HG03064 (cell line): ENCODE data around the gene ANKRD55.
"Not testable (repeated sequence)": the region's sequence is repeated elsewhere in the genome, so short reads cannot be mapped to it uniquely, and the experiment has no call there.

Source experiments
- ATAC-seq: cut with Tn5 transposase; IDR thresholded peaks from one replicate; pipeline ENCODE4 v1.9.1; 2021; ENCODE audit warnings: low read depth; ENCODE audit not compliant: unreplicated experiment

ANKRD55 gene

DNA sequence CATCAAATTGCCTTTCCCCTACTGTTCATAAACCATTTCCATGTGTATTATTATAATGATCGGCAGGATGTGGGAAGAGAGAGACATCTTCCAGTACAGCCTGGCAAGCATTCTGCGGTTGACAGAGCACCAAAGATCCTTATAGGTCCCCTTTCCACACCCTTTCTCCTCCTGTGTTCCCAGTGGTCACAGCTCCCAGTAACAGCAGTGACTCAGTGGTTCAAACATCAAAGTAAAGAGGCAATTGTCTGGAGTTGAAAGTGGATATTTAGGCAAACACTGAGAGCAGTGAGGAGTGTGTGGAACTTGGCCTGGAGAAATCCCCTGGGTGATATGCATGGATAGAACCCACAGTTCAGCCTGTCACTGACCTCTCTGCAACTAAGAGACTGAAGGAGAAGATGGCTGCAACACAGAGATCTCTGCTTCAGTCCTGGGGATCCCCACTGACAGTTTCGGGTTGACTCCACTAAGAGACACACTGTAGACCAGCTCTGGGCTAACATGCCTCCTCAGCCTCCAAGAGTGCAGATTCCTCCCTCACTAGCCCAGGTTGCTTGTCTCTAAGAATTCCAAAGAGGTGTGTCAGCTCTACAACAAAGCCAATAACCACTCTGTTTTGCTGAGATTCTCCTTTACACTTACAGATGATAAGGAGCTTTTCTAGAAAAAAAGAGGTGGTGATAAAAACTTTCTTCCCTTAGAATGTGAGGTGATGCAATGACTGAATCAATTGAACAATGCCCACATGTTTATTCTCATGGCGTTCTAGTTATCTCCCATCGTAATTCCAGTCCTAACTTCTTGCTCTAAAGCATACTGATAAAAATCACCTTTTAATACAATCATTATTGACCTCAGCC lies 143.9 kb downstream of the ANKRD55 start:
- peak; percentile 93 for ATAC-seq

DNA sequence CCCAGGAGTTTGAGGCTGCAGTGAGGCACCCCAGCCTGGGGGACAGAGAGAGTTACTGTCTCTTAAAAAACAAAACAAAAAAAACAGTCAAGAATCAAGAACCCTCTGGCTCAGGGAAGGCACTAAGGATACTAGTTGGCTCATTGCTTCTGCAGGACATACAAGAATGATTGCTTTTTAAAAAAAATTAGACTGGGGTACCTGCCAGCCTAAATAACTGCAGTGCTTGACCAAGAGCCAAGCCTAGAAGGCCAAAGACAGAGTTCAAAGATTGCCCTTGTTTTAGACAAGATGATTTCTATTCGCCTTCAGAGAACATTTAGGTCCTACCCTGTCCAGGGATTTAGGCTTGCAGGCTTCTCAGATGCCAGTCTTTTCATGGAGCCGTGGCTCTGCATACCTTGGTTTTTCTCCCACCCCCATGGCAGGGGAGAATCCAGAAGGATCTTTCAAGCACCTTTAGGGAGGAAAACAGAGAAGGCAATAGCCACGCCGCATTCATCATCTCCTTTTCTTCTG lies 144.6 kb downstream of the ANKRD55 start:
- ATAC-seq, result no peak

DNA sequence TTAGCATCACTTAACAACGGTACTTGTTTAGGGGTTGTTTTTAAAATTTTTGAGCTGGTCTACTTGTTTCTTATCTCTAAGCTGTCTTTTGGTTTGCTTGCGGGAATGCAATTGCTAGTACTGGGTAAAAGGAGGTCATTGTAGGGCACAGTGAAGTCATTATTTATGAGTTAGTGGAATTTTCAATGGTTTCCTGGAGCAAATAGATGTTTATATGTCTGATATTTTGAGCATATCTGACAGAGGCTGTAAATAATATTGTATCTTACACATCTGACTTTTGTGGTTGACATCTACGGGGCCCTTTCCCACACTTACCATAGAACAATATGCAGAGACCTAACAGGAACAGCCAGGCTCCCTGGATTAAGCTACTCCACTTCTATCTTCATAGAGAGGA lies 147.9 kb downstream of the ANKRD55 start:
- ATAC-seq, result no peak

DNA sequence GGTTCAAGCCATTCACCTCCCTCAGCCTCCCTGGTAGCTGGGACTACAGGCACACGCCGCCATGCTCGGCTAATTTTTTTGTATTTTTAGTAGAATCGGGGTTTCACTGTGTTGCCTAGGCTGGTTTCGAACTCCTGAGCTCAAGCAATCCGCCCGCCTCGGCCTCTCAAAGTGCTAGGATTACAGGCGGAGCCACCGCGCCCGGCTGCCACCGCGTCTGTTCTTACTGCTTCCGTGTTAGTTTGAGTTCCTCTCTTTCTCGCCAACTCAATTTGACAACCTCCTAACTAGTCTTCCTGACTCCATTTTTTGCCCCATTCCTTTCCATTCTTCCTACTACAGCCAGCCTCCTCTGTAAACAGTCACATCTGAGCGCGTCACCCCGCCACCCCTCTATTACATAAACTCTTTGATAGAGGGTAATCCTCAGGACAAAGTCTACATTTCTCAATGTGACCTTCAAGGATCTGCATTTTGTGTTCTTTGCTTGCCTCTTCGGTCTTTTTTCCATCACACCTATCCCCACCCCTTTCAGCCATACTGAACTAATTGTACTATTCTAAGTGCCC lies 149.8 kb downstream of the ANKRD55 start:
- no peak for ATAC-seq

DNA sequence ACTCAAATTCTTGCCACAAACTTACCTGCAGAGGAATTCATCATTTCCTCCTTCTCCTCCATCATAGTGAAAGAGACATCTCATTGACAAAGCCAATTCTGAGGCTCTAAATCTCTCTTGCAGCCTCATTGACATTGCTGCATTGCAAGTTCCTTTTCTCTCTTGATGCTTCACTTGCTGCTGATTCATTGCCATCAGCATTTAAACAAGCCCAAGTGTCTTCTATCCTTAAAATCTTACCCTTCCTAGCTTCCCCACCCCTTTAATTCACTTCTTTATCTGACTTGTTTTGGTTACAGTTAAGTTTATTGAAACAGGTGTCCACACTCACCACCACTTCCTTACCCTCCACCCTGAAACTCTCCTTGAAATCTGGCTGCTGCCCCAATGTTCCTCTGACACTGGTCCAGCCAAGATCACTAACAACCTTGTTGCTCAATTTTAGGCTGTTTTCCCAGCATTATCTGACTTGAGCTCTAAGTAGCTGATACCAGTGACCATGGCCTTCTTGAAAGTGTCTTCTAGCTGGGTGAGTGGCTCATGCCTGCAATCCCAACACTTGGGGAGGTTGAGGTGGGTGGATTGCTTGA lies 152.0 kb downstream of the ANKRD55 start:
- peak; percentile 49 for ATAC-seq

DNA sequence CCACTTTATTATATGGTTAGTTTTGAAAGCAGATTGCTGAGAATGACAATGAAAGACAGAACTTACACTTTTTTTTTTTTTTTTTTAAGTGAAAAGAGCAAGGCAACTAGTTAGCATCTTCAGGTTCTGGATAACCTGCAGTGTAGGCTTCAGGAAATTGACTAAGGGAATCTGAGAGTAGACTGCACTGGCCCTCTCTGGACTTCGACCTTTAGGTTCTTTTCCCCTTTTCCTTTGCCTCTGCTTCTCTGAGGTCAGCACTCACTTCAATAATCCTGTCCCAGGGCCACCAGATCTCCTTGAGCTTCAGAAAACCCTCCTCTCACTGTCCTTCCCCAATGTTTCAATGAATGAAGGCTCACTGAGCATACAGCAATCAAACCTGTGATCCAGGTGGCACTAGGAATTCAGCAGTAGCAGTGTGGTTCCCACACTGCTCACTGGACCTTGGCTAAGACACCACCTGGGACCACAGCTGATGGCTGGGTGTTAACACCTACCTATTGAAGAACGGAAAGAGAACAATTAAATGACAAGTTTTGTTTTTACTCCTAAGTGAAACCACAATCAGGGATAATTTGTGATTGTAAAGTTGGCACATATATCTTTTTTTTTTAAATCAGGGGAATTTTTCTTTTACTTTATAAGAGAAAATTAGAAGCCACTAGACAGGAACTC lies 152.6 kb downstream of the ANKRD55 start:
- ATAC-seq, result peak; percentile 65

DNA sequence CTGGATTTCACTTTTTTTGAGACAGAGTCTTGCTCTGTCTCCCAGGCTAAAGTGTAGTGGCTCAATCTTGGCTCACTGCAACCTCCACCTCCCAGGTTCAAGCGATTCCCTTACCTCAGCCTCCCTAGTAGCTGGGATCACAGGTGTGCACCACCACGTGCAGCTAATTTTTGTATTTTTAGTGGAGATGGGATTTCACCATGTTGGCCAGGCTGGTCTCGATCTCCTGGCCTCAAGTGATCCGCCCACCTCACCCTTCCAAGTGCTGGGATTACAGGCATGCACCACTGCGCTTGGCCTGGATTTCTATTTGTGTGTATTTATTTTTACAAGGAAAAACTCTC lies 154.0 kb downstream of the ANKRD55 start:
- not testable (repeated sequence) for ATAC-seq

DNA sequence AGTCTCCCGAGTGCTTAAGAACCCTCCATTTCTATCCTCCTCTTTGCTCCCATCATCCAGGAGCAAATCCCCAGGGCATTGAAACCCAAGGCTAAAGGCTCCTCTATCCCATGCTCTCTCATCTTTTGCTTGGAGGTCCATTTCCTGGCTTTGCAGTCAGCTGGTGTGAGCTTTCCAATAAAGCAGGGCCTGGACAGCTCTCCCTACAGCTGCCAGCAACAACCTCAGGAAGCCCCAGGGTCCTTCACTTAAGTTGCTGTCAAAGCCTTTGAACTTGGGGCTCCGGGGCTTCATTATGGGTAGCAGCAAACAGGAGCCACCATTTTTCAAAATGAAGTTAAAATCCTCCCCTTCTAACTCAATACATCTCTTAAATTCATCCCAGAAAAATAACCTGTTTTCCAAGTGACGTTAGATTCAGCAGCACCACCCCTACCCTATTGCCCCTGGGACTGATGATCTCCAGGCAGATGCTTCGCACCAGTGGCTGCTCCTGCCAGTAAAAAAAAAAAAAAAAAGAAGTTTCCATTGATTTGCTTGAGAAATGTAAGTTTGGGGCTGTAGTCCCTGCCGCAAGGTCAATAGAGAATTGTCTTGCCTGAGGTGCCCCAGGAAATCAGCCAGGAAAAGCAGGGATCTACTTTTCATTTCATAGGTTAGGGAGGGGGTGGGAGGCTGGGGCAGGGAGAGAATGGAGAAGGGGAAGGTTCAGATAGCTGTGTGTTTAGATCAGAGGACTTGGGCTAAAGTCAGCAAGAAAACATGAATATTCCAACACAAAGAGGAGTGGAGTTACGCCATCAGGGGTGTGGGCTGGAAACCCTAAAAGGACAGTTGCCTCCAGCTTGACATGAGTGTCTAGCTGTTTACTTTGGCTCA lies 154.6 kb downstream of the ANKRD55 start:
- ATAC-seq, result no peak

DNA sequence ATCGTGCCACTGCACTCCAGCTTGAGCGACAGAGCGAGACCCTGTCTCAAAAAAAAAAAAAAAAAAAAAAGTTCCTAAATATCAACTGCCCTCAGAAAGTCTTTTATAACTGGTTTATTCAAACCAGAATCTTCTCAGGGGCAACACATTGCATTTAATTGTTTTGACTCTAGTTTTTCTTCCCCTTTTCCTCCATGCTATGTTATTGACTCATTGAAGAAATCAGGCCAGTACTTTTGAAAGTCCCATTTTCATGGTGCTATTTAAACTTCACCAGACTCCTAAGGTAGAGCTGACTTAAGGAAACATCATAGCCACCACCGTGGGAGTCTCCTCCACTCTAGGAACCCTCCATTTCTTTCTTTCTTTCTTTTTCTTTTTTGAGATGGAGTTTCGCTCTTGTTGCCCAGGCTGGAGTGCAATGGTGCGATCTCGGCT lies 155.3 kb downstream of the ANKRD55 start:
- no peak for ATAC-seq

DNA sequence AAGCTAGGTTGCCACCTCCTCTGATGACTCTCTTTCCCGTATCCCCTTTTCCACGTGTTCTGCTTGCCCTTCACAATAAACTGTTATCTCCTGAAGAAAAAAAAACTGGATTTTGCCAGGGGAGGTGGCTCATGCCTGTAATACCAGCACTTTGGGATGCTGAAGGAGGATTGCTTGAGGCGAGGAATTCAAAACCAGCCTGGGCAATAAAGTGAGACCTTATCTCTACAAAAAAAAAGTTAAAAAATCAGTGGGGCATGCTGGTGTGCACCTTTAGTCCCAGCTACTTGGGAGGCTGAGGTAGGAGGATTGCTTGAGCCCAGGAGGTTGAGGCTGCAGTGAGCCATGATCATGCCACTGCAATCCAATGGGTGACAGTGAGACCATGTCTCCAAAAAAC lies 156.6 kb downstream of the ANKRD55 start:
- no peak for ATAC-seq

DNA sequence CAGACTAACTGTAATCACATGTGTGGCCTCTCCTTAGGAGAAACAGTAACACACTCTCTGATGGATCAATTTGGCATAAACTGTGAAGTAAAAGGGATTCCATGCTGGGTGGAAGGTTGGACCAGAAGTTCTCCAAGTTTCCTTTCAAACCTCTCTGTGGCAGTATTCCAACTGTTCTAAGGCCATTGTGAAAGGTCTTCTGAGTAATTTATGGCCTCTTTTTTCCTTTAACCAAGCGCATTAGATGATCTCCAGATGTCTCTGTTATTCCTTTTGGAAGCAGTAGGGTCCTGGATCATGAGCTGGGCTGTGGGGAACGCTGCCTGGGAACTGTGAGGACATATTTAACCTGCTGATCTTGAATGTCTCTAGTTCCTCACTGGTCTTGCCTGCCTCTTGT lies 157.8 kb downstream of the ANKRD55 start:
- ATAC-seq, result no peak

DNA sequence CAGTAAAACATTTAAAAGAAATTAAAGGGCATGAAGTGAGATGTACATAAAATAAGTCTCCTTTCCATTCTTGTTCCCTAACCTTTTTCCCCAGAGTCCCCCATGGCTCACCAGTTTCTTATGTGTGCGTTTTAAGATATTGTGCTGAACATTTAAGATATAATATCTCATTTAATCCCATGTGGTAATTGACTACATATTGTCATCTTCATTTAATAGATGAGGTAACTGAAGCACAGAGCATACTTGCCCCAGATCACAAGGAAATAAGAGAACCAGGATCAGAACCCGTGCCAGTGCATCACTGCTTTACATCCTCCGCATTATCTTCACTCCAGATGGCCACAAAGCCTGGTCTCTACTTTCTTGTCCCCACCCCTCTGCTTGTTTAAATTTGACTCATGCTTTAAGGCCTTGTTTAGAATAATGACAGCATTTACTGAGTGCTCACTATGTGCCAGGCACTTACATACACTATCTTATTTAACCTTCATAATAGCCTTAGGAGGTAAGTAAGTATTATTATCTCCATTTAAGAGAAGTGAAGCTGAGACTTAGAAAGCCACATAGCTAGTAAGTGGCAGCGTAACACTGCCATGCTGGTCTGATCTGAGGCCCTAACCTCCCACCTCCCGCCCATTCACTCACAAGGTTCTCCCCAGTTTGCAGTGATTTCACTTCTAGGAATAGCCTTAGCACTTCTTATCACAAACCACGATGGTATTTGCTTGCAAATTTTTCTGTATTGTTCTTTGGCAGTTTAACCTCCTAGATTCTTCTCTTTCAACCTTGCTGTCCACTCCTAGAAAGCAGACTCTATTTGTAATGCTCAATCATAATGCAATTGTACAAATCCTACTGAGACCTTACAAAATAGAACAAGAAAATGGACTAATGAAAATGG lies 160.0 kb downstream of the ANKRD55 start:
- no peak for ATAC-seq

DNA sequence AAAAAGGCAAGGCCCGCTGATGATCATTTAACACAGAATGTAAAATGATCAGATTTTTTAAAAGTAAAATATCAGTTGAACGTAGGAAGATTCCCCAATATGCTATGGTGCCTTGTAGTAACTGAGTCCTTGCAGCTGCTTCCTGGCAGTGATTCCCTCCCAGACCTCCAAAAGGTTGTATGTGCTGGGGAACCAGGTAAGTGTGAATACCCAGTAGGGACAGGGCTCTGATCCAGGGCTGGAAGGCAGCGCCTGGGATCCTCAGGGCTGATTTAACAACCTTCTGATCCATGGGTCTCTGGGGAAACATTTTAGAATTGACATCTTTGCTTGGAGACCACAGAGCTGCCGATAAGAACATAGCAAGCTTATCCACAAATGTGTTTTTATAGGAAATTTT lies 161.7 kb downstream of the ANKRD55 start:
- ATAC-seq, result no peak

DNA sequence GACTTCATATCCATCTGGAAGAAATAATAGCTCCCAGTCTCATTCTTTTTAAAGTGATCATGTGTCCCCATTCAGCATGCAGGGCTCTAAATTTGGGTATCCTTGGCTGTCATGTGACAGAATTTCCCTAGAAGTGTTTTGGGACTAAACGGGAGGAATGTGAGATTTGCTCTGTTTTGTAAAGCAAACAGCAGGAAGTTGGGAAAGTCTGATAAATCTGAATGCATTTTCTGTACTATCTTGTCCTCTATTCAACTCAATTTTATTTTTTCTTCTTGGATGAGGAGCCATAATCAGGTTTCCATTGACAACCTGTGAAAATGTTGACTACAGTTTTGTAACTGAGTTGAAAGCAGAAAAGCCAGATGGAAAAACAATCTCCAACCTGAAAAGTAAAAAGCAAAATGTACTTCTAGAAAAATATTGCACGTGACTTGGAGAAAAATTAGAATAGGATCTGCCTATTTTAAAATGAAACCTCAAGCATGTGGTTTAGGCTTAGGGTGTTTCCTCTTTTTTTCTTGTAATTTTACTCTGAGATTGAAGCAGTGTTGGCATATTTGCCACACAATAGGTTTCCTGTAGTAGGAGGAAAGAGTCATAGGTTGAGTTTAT lies 162.2 kb downstream of the ANKRD55 start:
- no peak for ATAC-seq

DNA sequence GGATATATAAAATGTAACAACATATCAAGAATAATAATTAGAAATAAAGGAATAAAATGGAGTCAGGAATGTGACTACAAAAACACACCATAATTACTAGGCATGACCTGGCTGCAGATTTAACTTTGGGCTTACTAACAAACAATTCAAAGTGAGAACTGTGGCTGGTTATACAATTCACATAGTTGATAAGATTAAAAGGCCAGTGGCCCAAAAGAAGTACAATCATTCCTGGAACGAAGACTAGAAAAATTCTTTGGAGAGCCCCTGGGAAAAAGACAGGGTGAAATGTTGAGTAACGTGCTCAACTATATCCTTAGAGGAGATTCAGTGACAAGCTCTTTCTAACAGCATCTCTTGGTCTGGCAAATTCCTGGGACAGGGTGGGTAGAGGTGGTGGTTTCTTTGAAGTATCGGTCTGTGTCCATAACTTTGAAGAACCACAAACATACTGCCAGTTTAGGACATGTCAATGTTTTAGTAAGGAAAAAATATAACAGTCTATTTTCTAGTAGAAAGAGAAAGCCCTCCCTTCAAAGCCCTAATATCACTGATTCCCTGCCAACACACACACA lies 163.4 kb downstream of the ANKRD55 start:
- no peak for ATAC-seq

DNA sequence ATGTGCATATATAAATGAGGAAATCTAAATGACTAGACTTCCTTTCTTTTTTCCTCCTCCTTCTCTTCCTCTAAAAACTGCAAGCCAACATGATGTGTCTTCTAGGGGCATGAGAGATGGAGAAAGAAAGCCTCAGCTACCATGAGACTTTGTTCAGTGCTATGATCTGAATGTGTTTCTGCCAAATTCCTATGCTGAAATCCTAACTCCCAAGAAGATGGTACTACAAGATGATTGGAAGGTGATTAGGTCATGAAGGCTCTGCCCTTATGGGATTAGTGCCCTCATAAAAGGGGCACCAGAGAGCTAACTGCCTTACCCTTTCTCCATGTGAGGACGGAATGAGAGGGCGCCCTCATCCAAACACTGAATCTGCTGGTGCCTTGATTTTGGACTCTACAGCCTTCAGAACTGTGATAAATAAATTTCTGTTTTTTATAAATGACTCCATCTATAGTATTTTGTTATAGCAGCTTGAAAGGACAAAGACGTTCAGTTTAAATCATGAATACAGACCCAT lies 166.1 kb downstream of the ANKRD55 start:
- ATAC-seq, result no peak

DNA sequence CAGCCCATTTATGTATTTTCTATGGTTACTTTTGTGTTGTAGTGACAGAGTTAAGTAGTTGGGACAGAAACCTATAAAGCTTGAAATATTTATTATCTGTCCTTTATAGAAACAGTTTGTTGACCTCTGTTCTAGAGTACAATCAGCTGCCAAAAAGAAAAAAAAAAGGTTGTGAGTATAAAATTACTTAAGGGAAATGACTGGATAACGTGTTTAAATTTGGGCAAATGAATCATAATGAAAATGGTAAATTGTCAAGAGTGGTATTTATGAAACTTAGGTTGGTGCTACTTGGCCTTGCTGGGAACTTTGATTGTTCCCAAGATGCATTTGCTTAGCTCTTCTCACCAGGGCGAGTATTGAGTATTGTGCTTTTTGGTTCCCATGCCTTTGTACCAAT lies 168.1 kb downstream of the ANKRD55 start:
- ATAC-seq, result no peak
